ENCODE results near the gene TRMU. TPM values are rescaled to one million over a fixed set of nuclear protein-coding genes. Genes with fewer than 3 reads are reported as not detected.
"Not testable (repeated sequence)": the region's sequence is repeated elsewhere in the genome, so short reads cannot be mapped to it uniquely, and the experiment has no call there.

The TRMU gene
- total RNA-seq, 6 experiments from 2014 or later, result 17.2 to 24.2 (median 19.9) TPM

- Histone ChIP-seq H3K4me1 (no peaks in the 10 kb centered on the region), H3K9me3 (no peaks in the 10 kb centered on the region), H3K4me3 (no peak overlapping the region), H3K27me3 (no peaks in the 10 kb centered on the region), H3K36me3 (no peaks in the 10 kb centered on the region), H3K27ac (no peak overlapping the region)
- WGBS (ENCODE audit: insufficient coverage, low coverage, low lambda C conversion rate, missing lambda C conversion rate), result 72% methylated on average over 8 of the region's 10 CpGs
- TF ChIP-seq POLR2A (IDR thresholded peaks at IDR 0.05) (no peak), CTCF (IDR thresholded peaks at IDR 0.05) (no peak)
- intact Hi-C loops (cut with DNase I), result no loop called here
- ATAC-seq (no peak), DNase-seq (no peak)
These were observed 65.9 kb downstream of the TRMU start for GRCh38 chr22:46401370-46401769.

GRCh38 chr22:46402505-46402904, 67.0 kb downstream of the TRMU start:
- H3K4me1 ChIP-seq, result no peaks in the 10 kb centered on the region
- no peaks in the 10 kb centered on the region for H3K27me3 ChIP-seq
- WGBS (ENCODE audit: insufficient coverage, low coverage, low lambda C conversion rate, missing lambda C conversion rate), result 48% methylated on average over 2 of the region's 2 CpGs
- no peak for TF ChIP-seq POLR2A (IDR thresholded peaks at IDR 0.05)
- TF ChIP-seq CTCF (IDR thresholded peaks at IDR 0.05), result no peak
- no peaks in the 10 kb centered on the region for H3K9me3 ChIP-seq
- ATAC-seq, result no peak
- no peak overlapping the region for H3K27ac ChIP-seq
- no peak for DNase-seq
- H3K4me3 ChIP-seq, result no peak overlapping the region
- no peaks in the 10 kb centered on the region for H3K36me3 ChIP-seq
- intact Hi-C loops (cut with DNase I), result no loop called here

GRCh38 chr22:46403880-46404279, 68.4 kb downstream of the TRMU start:
- H3K4me1 ChIP-seq; H3K4me3 ChIP-seq; ATAC-seq; H3K27me3 ChIP-seq; DNase-seq; H3K36me3 ChIP-seq; H3K9me3 ChIP-seq; H3K27ac ChIP-seq; intact Hi-C loops (cut with DNase I): not testable (repeated sequence)
- 84% methylated on average over 4 of the region's 7 CpGs for WGBS (ENCODE audit: insufficient coverage, low coverage, low lambda C conversion rate, missing lambda C conversion rate)

- no peaks in the 10 kb centered on the region for H3K9me3 ChIP-seq
- TF ChIP-seq CTCF (IDR thresholded peaks at IDR 0.05), result no peak
- no peak for TF ChIP-seq POLR2A (IDR thresholded peaks at IDR 0.05)
- ATAC-seq, result no peak
- H3K4me3 ChIP-seq, result no peak overlapping the region
- no peaks in the 10 kb centered on the region for H3K36me3 ChIP-seq
- intact Hi-C loops (cut with DNase I), result no loop called here
- no peak for DNase-seq
- no peaks in the 10 kb centered on the region for H3K27me3 ChIP-seq
- no peak overlapping the region for H3K27ac ChIP-seq
- H3K4me1 ChIP-seq, result no peaks in the 10 kb centered on the region
- 61% methylated on average over 2 of the region's 4 CpGs for WGBS (ENCODE audit: insufficient coverage, low coverage, low lambda C conversion rate, missing lambda C conversion rate)
These were observed 70.4 kb downstream of the TRMU start for GRCh38 chr22:46405901-46406300.

- H3K4me1 ChIP-seq, result no peaks in the 10 kb centered on the region
- no peak for ATAC-seq
- no peak for TF ChIP-seq CTCF (IDR thresholded peaks at IDR 0.05)
- no peak for TF ChIP-seq POLR2A (IDR thresholded peaks at IDR 0.05)
- H3K27me3 ChIP-seq, result no peaks in the 10 kb centered on the region
- no peak for DNase-seq
- H3K27ac ChIP-seq, result no peak overlapping the region
- no peaks in the 10 kb centered on the region for H3K9me3 ChIP-seq
- H3K4me3 ChIP-seq, result no peak overlapping the region
- H3K36me3 ChIP-seq, result no peaks in the 10 kb centered on the region
- intact Hi-C loops (cut with DNase I), result no loop called here
- WGBS (ENCODE audit: insufficient coverage, low coverage, low lambda C conversion rate, missing lambda C conversion rate), result 94% methylated on average over 3 of the region's 8 CpGs
These were observed 70.8 kb downstream of the TRMU start for GRCh38 chr22:46406349-46406748.
